GM18505 (cell line): ENCODE results near the gene RORC.
"Not testable (repeated sequence)": the region's sequence is repeated elsewhere in the genome, so short reads cannot be mapped to it uniquely, and the experiment has no call there.

Experiments
- ATAC-seq: cut with Tn5 transposase; IDR thresholded peaks from one replicate; pipeline ENCODE4 v1.9.1; 2021; ENCODE audit not compliant: unreplicated experiment
- POLR2A ChIP-seq: IDR thresholded peaks from 4 replicates; pipeline ENCODE4 v1.6.1; 2011; ENCODE audit warnings: borderline replicate concordance; ENCODE audit not compliant: insufficient read depth, insufficient read length; ENCODE audit errors: extremely low read depth

The RORC gene

GRCh38 chr1:151798571-151798970 is 33.0 kb downstream of the RORC start:
- ATAC-seq = no peak
- no peak for TF ChIP-seq POLR2A

- no peak for TF ChIP-seq POLR2A
- ATAC-seq = no peak
Observed at GRCh38 chr1:151790940-151791651, 40.5 kb downstream of the RORC start.

- TF ChIP-seq POLR2A = peak; percentile 62
- ATAC-seq = peak; percentile 96
Observed at GRCh38 chr1:151790071-151790939, 41.3 kb downstream of the RORC start, which contains the start of gene TDRKH. TDRKH (minus strand) TSS chr1:151790500; CDS start chr1:151783022, 7,478 bp downstream.

- TF ChIP-seq POLR2A = no peak
- ATAC-seq = no peak
Observed at GRCh38 chr1:151787689-151788088, 43.9 kb downstream of the RORC start.

- no peak for TF ChIP-seq POLR2A
- ATAC-seq = no peak
Observed at GRCh38 chr1:151783796-151784195, 47.8 kb downstream of the RORC start.

- TF ChIP-seq POLR2A = no peak
- ATAC-seq = no peak
Observed at GRCh38 chr1:151782741-151783140, 48.9 kb downstream of the RORC start.

GRCh38 chr1:151782026-151782425 is 49.6 kb downstream of the RORC start:
- not testable (repeated sequence) for ATAC-seq

GRCh38 chr1:151780736-151781135 is 50.9 kb downstream of the RORC start:
- ATAC-seq = not testable (repeated sequence)

- no peak for TF ChIP-seq POLR2A
- no peak for ATAC-seq
Observed at GRCh38 chr1:151779852-151780251, 51.8 kb downstream of the RORC start.

GRCh38 chr1:151777317-151777716 is 54.3 kb downstream of the RORC start:
- no peak for ATAC-seq
- TF ChIP-seq POLR2A = no peak

GRCh38 chr1:151776665-151777062 is 54.9 kb downstream of the RORC start:
- TF ChIP-seq POLR2A = no peak
- ATAC-seq = no peak

- no peak for ATAC-seq
- no peak for TF ChIP-seq POLR2A
Observed at GRCh38 chr1:151775894-151776664, 55.5 kb downstream of the RORC start.

GRCh38 chr1:151774256-151774922 is 57.2 kb downstream of the RORC start:
- TF ChIP-seq POLR2A = no peak
- ATAC-seq = no peak

GRCh38 chr1:151773702-151774101 is 57.9 kb downstream of the RORC start:
- no peak for TF ChIP-seq POLR2A

GRCh38 chr1:151769270-151769669 is 62.3 kb downstream of the RORC start:
- ATAC-seq = not testable (repeated sequence)

More at GRCh38 chr1:151773702-151774101, 57.9 kb downstream of the RORC start:
- no peak for ATAC-seq

GRCh38 chr1:151768351-151769066 is 63.1 kb downstream of the RORC start:
- not testable (repeated sequence) for ATAC-seq
